Loucy (cell line): ENCODE data around the gene ZFP3.
"Not testable (repeated sequence)": the region's sequence is repeated elsewhere in the genome, so short reads cannot be mapped to it uniquely, and the experiment has no call there.

Experiments used
- H2AFZ ChIP-seq: fragments of 200-600 bp; sonication (generic); 2 replicates; pipeline ENCODE4 v1.6.0; 2016; ENCODE audit warnings: antibody characterized with exemption, mild to moderate bottlenecking, low read length, moderate library complexity
- H3F3A ChIP-seq: fragments of 200-600 bp; 2 replicates; pipeline ENCODE4 v1.6.0; 2016; ENCODE audit warnings: antibody characterized with exemption, low read depth, mild to moderate bottlenecking
- H3K27me3 ChIP-seq: fragments of 200-600 bp; sonication (generic); 2 replicates; pipeline ENCODE4 v1.6.1; 2014; ENCODE audit warnings: low read length, mild to moderate bottlenecking; ENCODE audit not compliant: insufficient read depth, poor library complexity, severe bottlenecking
- H3K36me3 ChIP-seq: fragments of 200-600 bp; sonication (generic); 2 replicates; pipeline ENCODE4 v1.6.1; 2016; ENCODE audit warnings: low read length; ENCODE audit not compliant: insufficient read depth
- H3K4me1 ChIP-seq: fragments of 200-600 bp; sonication (generic); 2 replicates; pipeline ENCODE4 v1.5.1; 2014; ENCODE audit warnings: low read length, mild to moderate bottlenecking; ENCODE audit not compliant: insufficient read depth, poor library complexity, severe bottlenecking
- H3K4me2 ChIP-seq: fragments of 200-600 bp; sonication (generic); 2 replicates; pipeline ENCODE4 v1.6.0; 2014; ENCODE audit warnings: antibody characterized with exemption, low read length, low read depth, mild to moderate bottlenecking; ENCODE audit not compliant: poor library complexity, severe bottlenecking
- H3K4me3 ChIP-seq: fragments of 200-600 bp; sonication (generic); 2 replicates; pipeline ENCODE4 v1.5.1; 2014; ENCODE audit warnings: low read length, mild to moderate bottlenecking, mixed read lengths; ENCODE audit not compliant: poor library complexity, severe bottlenecking
- H3K79me2 ChIP-seq: fragments of 200-600 bp; sonication (generic); 2 replicates; pipeline ENCODE4 v1.6.1; 2014; ENCODE audit warnings: low read length; ENCODE audit not compliant: insufficient read depth
- H3K9ac ChIP-seq: fragments of 200-600 bp; sonication (generic); 2 replicates; pipeline ENCODE4 v1.6.0; 2014; ENCODE audit warnings: mild to moderate bottlenecking, low read depth, low read length, moderate library complexity; ENCODE audit not compliant: poor library complexity, severe bottlenecking
- H3K9me2 ChIP-seq: fragments of 200-600 bp; sonication (generic); replicated peaks from 2 replicates; pipeline ENCODE4 v1.6.1; 2016; ENCODE audit warnings: low read depth, low read length, mixed read lengths
- H3K9me3 ChIP-seq: fragments of 200-600 bp; sonication (generic); 2 replicates; pipeline ENCODE4 v1.6.1; 2014; ENCODE audit warnings: mild to moderate bottlenecking, antibody characterized with exemption, low read length, low read depth; ENCODE audit not compliant: insufficient read depth
- H4K20me1 ChIP-seq: fragments of 200-600 bp; sonication (generic); 2 replicates; pipeline ENCODE4 v1.6.0; 2014; ENCODE audit warnings: antibody characterized with exemption, low read length, mild to moderate bottlenecking; ENCODE audit not compliant: insufficient read depth, poor library complexity, severe bottlenecking
- CTCF ChIP-seq: fragments of 200-600 bp; sonication (generic); conservative IDR thresholded peaks from 2 replicates; pipeline ENCODE4 v1.5.1; 2014; ENCODE audit warnings: mild to moderate bottlenecking, antibody characterized with exemption, low read length
- EZH2phosphoT487 ChIP-seq: fragments of 200-600 bp; IDR thresholded peaks from 2 replicates; pipeline ENCODE4 v1.6.1; 2018; ENCODE audit warnings: antibody characterized with exemption, mild to moderate bottlenecking, moderate library complexity, borderline replicate concordance

The ZFP3 gene

GRCh38 chr17:5135726-5136579 lies 57.7 kb downstream of the ZFP3 start:
- no peak overlapping the region for H3K4me3 ChIP-seq
- no peak for TF ChIP-seq EZH2phosphoT487
- no peak for TF ChIP-seq CTCF
- H3K4me2 ChIP-seq: no peak overlapping the region
- no peak overlapping the region for H3K9ac ChIP-seq
- H2AFZ ChIP-seq: no peak overlapping the region
- H4K20me1 ChIP-seq: no peaks in the 10 kb centered on the region
- no peaks in the 10 kb centered on the region for H3K4me1 ChIP-seq
- no peaks in the 10 kb centered on the region for H3K27me3 ChIP-seq
- H3K79me2 ChIP-seq: no peaks in the 10 kb centered on the region
- H3K36me3 ChIP-seq: no peaks in the 10 kb centered on the region
- no peaks in the 10 kb centered on the region for H3K9me3 ChIP-seq
- no peaks in the 10 kb centered on the region for H3F3A ChIP-seq
- H3K9me2 ChIP-seq: no peaks in the 10 kb centered on the region

DNA sequence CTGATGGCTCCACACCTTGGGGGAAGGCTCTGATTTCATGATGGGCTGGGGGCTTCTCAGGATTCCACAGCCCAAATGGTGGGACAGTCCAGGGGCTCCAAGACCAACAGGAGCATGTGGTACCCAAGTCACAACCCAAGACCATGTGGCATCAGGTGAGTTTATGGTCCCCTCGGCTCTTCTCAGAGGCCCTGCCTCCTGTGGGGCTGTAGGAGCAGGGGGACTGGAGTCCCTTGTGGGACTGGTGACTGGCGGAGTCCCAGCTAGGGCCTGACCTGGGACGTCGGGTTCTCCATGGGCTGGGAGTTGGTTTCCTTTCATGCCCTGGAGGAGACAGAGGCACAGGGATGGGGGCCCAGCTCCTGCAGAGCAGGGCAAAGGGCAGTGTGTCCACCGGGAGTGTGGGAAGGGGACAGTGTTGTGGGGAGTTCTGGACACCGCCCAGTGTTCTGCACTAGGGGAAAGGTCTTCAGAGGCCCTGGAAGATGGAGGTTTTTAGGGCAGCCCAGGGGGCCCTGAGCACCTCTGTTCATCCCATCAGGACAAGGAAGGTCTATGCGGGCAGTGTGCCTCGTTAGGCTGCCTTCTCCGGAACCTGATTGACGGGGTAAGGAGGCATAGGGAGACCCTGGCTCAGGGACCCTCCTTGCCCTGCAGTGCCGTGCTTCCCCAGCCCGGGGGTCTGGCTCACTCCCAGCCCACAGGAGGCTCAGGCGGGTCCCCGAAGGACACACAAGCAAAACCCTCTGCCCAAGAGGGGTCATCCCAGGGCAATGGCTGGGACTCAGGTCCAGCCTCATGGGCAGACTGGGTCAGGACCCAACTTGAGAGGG lies 58.5 kb downstream of the ZFP3 start:
- H3K79me2 ChIP-seq, H3K9ac ChIP-seq, H3F3A ChIP-seq, H3K9me2 ChIP-seq, H3K4me3 ChIP-seq, H3K4me2 ChIP-seq, H2AFZ ChIP-seq, H4K20me1 ChIP-seq, H3K4me1 ChIP-seq, H3K36me3 ChIP-seq, H3K9me3 ChIP-seq, H3K27me3 ChIP-seq: not testable (repeated sequence)

- not testable (repeated sequence) for H3F3A ChIP-seq, H3K79me2 ChIP-seq, H4K20me1 ChIP-seq, H3K9me3 ChIP-seq, H3K4me2 ChIP-seq, H3K4me1 ChIP-seq, H2AFZ ChIP-seq, H3K9me2 ChIP-seq, H3K27me3 ChIP-seq, H3K9ac ChIP-seq, H3K36me3 ChIP-seq, H3K4me3 ChIP-seq
Measured at GRCh38 chr17:5137511-5138197, 59.4 kb downstream of the ZFP3 start.

DNA sequence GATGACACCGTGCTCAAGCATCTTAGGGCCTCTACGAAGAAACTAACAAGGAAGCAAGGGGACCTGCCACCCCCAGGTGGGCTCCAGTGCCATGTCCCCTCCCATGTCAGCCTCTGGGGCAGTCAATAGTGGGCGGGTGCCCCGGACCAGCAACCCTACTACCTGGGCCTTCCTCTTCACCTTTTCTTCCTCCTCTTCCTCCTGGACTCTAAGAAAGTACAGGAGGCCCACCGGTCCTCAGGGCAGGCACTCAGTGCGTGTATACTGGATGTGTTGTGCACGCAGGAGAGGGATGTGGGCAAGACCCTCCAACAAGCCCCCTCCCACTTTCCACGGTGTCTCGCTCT lies 59.9 kb downstream of the ZFP3 start:
- not testable (repeated sequence) for H3K9me3 ChIP-seq, H3K27me3 ChIP-seq, H2AFZ ChIP-seq, H3F3A ChIP-seq, H4K20me1 ChIP-seq, H3K36me3 ChIP-seq, H3K9me2 ChIP-seq, H3K4me2 ChIP-seq, H3K4me1 ChIP-seq, H3K9ac ChIP-seq, H3K79me2 ChIP-seq, H3K4me3 ChIP-seq
